Stomach (tissue), 4 donors: ENCODE results near the gene SEZ6L.

ENCODE experiments used
- CTCF ChIP-seq, 7 experiments: fragments of 450-650 bp in 4 of 7; fragments of 200-600 bp in 3 of 7; sonication (generic) in 3 of 7; IDR thresholded peaks; one replicate each; pipeline ENCODE4 v1.5.1; 2016 to 2019; ENCODE audit warnings: antibody characterized with exemption in 7 of 7, control low read depth in 2 of 7, mild to moderate bottlenecking in 1 of 7
- EP300 ChIP-seq: sonication (generic); formaldehyde crosslinking; IDR thresholded peaks from one replicate; pipeline ENCODE4 v1.6.1; 2017; ENCODE audit warnings: antibody characterized with exemption
- POLR2A ChIP-seq, 4 donors: fragments of 450-650 bp; IDR thresholded peaks; one replicate each; pipeline ENCODE4 v1.6.1; 2016; ENCODE audit warnings: antibody characterized with exemption in 4 of 4, control low read depth in 2 of 4, mild to moderate bottlenecking in 1 of 4, moderate library complexity in 1 of 4
- POLR2AphosphoS5 ChIP-seq, 3 donors: sonication (generic); formaldehyde crosslinking; IDR thresholded peaks; one replicate each; pipeline ENCODE4 v1.6.1; 2016; ENCODE audit warnings: antibody characterized with exemption in 3 of 3

GRCh38 chr22:26354707-26355106 is 185.4 kb downstream of the SEZ6L start:
- no peak for TF ChIP-seq EP300
- TF ChIP-seq CTCF (IDR thresholded peaks at IDR 0.05) = no peak
- TF ChIP-seq POLR2A (IDR thresholded peaks at IDR 0.05) = no peak
- TF ChIP-seq POLR2AphosphoS5 (IDR thresholded peaks at IDR 0.05) = no peak
